H4 (cell line): ENCODE results near the gene DCBLD1. TPM values are rescaled to one million over a fixed set of nuclear protein-coding genes. Genes with fewer than 3 reads are reported as not detected.
"Not testable (repeated sequence)": the region's sequence is repeated elsewhere in the genome, so short reads cannot be mapped to it uniquely, and the experiment has no call there.

Experiments used
- DNase-seq: peaks from one replicate; pipeline ENCODE4 v3.0.0-alpha.2; 2015; ENCODE audit warnings: low spot score
- total RNA-seq: library from RNA; depleted of rRNA; stranded (reverse); fragments of >200 nt; shearing (Covaris generic); gene quantifications from 2 replicates; pipeline ENCODE4 v1.2.3, GENCODE V29; 2014; rRNA removed

The DCBLD1 gene
- 17.3 and 28.6 TPM in 2 replicates for total RNA-seq

- peak; percentile 39 for DNase-seq
Observed at GRCh38 chr6:117482240-117483003, at the start of gene DCBLD1. DCBLD1 (plus strand) TSS chr6:117482674; CDS start chr6:117482782, 108 bp downstream.

GRCh38 chr6:117440706-117441525 lies 41.6 kb upstream of the DCBLD1 start:
- peak; percentile 74 for DNase-seq

GRCh38 chr6:117441824-117442264 lies 40.6 kb upstream of the DCBLD1 start:
- DNase-seq = peak; percentile 56

- not testable (repeated sequence) for DNase-seq
Observed at GRCh38 chr6:117442313-117442712, 40.2 kb upstream of the DCBLD1 start.

- DNase-seq = no peak
Observed at GRCh38 chr6:117444600-117444999, 37.9 kb upstream of the DCBLD1 start.

GRCh38 chr6:117446861-117447260 lies 35.6 kb upstream of the DCBLD1 start:
- no peak for DNase-seq

GRCh38 chr6:117448011-117448410 lies 34.5 kb upstream of the DCBLD1 start:
- peak; percentile 32 for DNase-seq

- peak; percentile 89 for DNase-seq
Observed at GRCh38 chr6:117448732-117449485, 33.6 kb upstream of the DCBLD1 start.

- peak; percentile 63 for DNase-seq
Observed at GRCh38 chr6:117449549-117450439, 32.7 kb upstream of the DCBLD1 start.

GRCh38 chr6:117451671-117452070 lies 30.8 kb upstream of the DCBLD1 start:
- DNase-seq = peak; percentile 8

GRCh38 chr6:117456250-117456649 lies 26.2 kb upstream of the DCBLD1 start:
- no peak for DNase-seq

- no peak for DNase-seq
Observed at GRCh38 chr6:117456998-117457397, 25.5 kb upstream of the DCBLD1 start.

GRCh38 chr6:117459204-117459944 lies 23.1 kb upstream of the DCBLD1 start:
- no peak for DNase-seq

GRCh38 chr6:117463762-117464665 lies 18.5 kb upstream of the DCBLD1 start:
- no peak for DNase-seq

- DNase-seq = no peak
Observed at GRCh38 chr6:117464700-117465099, 17.8 kb upstream of the DCBLD1 start.

- DNase-seq = no peak
Observed at GRCh38 chr6:117465691-117466090, 16.8 kb upstream of the DCBLD1 start.

GRCh38 chr6:117467876-117468275 lies 14.6 kb upstream of the DCBLD1 start:
- no peak for DNase-seq

- DNase-seq = not testable (repeated sequence)
Observed at GRCh38 chr6:117468527-117468926, 13.9 kb upstream of the DCBLD1 start.

GRCh38 chr6:117469356-117469755 lies 13.1 kb upstream of the DCBLD1 start:
- DNase-seq = no peak
